DMS153 (cell line): ENCODE measurements around the gene TSPAN15.
"Not testable (repeated sequence)": the region's sequence is repeated elsewhere in the genome, so short reads cannot be mapped to it uniquely, and the experiment has no call there.

ENCODE experiments used
- DNase-seq: peaks from one replicate; lab custom pipeline; 2025; lab: John Stamatoyannopoulos, UW

TSPAN15 gene

DNA sequence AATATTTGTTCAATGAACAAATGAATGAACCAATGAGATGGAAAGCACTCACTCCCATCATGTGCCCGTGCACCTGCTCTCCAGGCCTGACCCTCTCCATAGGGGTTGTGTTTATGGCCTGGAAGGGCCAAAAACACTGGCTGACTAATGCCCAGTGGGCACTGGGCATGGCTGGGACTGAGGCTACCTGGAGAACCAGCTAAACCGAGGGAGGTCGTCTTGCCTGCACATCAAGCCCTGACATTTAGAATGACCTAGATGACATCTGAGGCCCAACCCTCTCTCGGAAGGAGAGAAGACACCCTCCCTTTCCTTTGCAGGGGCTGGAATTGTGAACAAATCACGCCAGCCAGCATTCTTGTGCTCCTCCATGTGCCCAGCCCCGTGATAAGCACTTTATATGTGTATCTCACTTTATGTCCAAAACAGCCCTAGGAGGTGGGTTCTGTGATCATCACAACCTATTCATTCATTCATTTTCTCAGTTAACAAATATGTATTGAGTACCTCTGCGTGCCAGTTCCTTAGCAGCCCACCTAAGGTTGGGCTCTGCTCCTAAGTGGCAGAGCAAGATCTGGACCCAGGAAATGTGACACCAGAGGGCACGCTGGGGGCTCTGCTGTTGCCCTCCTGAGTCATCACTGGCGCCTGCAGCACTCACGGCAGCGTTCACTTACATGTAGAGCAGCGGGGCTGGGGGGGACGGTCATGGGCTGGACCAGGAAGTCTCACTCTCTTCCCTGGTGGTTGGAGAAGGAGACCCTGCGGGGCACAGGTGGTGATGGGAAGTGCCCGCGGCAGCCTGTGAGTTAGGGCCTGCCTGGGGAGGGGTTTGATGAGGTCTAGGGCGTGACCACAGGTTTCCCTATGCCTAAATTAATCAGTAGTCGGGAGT, 52.0 kb downstream of the TSPAN15 start:
- no peak for DNase-seq

DNA sequence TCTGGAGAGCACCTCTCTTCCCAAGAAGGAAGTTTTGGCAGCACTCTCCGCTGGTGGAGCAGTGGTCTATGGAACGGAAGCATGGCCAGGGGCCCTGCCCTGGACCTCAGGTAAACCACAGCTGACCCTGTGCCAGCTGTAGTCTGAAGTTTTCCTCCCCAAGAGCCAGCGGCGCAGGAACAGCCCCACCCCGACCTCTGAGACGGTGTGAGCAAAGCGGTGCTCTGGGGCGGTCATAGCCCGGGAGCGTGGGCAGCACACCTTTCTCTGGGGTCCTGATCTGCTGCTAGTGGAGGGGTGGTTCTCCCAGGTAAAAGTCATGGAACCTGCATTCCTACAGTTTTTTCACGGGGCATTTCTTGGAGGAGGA, 52.6 kb downstream of the TSPAN15 start:
- DNase-seq = no peak

DNA sequence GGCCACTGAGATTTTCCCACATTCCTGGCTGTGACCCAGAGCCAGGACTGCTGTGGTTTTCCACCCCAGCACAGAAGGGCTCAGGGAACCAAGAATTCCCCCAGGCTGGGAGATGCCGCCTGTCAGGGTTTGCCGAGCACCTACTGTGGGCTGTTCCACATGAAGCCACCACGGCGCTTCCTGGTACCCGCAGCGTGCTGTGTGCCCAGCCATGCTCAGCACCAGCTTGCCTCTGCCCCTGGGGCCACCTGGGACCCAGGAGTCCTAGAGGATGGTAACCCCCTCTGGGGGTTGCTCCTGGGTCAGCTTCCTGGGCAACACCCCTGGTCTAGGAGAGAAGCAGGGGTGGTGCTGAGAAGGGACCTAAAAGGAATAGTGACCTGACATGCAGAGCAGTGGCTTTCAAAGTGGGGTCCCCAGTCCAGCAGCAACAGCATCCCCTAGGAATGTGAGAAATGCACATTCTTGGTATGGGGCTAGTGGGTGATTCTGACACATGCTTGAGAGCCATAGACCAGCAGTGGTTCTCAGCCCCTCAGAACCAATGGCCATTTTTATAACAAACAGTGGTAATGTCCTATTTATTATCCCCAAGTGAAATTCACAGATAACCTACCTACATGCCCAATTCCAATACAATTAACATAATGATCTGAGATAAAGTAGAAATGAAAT, 53.4 kb downstream of the TSPAN15 start:
- no peak for DNase-seq

- no peak for DNase-seq
Measured at GRCh38 chr10:69505636-69506318, 54.5 kb downstream of the TSPAN15 start.

- DNase-seq = no peak
Measured at GRCh38 chr10:69506487-69506833, 55.2 kb downstream of the TSPAN15 start.

DNA sequence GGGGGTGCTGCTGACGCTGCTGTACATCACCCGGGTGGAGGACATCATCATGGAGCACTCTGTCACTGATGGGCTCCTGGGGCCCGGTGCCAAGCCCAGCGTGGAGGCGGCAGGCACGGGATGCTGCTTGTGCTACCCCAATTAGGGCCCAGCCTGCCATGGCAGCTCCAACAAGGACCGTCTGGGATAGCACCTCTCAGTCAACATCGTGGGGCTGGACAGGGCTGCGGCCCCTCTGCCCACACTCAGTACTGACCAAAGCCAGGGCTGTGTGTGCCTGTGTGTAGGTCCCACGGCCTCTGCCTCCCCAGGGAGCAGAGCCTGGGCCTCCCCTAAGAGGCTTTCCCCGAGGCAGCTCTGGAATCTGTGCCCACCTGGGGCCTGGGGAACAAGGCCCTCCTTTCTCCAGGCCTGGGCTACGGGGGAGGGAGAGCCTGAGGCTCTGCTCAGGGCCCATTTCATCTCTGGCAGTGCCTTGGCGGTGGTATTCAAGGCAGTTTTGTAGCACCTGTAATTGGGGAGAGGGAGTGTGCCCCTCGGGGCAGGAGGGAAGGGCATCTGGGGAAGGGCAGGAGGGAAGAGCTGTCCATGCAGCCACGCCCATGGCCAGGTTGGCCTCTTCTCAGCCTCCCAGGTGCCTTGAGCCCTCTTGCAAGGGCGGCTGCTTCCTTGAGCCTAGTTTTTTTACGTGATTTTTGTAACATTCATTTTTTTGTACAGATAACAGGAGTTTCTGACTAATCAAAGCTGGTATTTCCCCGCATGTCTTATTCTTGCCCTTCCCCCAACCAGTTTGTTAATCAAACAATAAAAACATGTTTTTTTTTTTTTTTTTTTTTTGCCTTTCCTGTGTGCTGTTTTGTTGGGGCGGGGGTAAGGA, 55.8 kb downstream of the TSPAN15 start:
- no peak for DNase-seq

- DNase-seq = no peak
Measured at GRCh38 chr10:69508738-69509340, 57.6 kb downstream of the TSPAN15 start.

DNA sequence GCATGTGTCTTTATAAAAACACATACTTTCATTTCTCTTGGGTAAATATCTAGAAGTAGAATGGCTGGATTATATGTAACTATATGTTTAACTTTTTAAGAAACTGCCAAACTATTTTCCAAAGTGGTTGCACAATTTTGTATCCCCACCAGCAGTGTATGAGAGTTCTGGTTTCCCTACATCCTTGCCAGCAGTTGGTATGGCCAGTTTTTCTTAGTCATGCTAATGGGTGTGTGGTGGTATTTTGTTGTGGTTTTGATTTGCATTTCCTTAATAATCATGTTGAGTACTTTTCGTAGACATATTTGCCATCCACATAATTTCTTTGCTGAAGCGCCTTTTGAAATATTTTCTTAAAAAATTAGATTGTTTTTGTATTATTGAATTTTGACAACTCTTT, 61.6 kb downstream of the TSPAN15 start:
- no peak for DNase-seq

DNA sequence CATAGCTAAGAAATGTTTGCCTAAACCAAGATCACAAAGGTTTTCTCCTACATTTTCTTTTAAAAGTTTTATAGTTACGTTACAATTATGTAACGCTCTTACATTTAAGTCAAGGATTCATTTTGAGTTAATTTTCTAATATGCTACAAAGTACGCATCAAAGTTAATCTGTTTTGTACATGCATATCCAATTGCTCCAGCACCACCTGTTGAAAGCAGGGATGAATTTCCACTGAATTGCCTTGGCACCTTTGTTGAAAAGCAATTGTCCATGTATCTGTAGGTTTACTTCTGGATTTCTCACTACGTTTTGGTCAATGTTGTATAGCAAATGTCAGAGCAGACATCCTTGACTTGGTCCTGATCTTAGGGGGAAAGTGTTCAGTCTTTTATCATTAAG, 62.4 kb downstream of the TSPAN15 start:
- DNase-seq = no peak

DNA sequence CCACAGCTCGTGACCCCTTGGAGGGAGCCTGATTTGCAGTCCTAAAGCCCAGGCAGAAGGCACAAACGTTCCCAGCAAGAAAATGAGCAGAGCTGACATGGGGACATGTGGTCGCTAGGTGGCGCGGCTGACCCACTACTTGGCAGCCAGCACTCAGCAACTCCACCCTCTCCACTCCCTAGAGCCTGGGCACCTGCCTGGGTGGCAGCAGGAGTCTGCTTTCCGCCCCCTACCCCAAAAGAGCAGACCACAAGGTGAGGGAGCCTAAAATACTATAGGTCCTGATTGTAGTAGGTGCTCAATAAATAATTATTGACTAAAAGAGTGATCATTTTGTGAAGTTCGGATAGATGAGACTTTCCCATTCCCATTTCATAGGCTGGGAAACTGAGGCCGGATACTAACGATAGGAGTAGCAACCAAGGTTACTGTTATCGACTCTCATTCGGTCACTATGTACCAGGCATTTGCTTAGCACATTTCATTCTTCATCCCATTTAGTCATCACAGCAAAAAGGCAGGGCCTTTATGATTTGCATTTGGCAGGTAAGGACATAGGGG, 64.5 kb downstream of the TSPAN15 start:
- DNase-seq = no peak

DNA sequence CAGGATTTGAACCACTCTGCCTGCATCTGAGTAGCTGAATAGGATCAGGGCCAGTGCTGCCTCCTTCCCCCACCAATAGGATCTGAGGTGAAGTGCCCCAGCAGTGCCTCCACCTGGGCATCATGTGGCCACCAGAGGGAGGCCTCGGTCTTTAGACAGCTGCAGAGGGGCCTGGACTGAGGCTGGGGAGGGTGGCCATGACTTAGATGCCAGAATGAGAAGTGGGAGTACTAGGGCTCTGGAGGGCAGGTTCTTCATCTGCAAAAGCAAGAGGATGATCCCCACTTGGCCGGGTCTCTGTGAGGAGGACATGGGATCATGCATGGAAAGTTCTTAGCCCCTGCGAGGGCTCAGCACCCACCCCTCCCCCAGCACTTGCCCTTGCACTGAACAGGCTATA, 65.1 kb downstream of the TSPAN15 start:
- peak; percentile 19 for DNase-seq

DNA sequence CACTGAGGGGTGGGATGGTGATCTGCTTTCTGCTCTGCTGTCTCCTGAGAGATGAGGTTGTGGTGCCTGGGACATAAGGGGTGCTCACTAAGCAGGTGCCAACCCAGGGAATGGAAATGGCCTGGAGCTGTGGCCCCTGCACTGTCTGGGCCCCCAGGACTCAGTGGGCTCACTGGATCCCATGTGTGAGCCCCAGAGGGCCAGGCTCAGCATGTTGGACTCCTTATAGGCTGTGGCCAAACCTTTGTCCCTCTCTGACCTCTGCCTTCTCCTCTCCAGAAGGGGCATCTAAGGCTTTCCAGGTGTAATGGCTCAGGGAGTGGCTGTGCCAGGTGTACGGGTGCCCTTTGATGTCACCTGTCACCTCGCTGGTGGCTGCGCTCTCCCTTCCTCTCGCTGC, 65.5 kb downstream of the TSPAN15 start:
- DNase-seq = no peak

GRCh38 chr10:69517271-69517848, 66.1 kb downstream of the TSPAN15 start:
- no peak for DNase-seq

- DNase-seq = no peak
Measured at GRCh38 chr10:69527961-69528360, 76.7 kb downstream of the TSPAN15 start.

GRCh38 chr10:69533658-69534057, 82.4 kb downstream of the TSPAN15 start:
- no peak for DNase-seq

GRCh38 chr10:69536521-69536920, 85.3 kb downstream of the TSPAN15 start:
- not testable (repeated sequence) for DNase-seq

DNA sequence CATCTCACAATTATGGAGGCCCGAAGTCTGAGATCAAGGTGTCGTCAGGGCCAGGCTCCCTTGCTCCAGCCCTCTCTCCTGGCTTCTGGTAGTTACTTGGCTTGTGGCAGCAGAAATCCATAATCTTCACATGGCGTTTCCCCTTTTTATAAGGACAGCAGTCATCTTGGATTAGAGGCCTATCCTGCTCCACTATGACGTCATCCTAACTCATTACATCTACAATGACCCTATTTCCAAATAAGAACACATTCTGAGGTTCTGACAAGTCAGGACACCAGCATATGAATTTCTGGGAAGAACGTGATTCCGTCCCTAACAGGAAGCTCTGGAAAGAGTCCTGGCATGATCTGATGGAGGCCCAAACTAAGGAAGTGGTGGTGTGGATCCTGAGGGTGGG, 86.2 kb downstream of the TSPAN15 start:
- DNase-seq = no peak

DNA sequence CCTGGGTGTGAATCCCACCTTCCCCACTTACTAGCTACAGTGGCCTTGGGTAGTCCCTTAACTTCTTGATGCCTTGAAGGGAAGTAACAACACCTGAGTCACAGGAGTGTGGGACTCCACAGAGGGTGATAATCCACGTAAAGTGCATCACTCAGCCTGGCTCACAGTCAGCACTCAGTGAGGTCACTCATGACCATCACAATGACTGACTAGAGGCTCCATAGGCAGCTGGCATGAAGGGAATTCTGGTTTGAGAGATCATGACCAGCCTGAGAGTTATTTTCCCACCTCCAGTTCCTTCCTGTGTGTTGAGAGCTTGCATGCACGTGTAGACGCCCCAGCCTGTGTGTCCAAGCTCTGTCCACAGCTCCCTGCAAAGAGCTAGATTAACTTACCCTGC, 87.2 kb downstream of the TSPAN15 start:
- DNase-seq = no peak

DNA sequence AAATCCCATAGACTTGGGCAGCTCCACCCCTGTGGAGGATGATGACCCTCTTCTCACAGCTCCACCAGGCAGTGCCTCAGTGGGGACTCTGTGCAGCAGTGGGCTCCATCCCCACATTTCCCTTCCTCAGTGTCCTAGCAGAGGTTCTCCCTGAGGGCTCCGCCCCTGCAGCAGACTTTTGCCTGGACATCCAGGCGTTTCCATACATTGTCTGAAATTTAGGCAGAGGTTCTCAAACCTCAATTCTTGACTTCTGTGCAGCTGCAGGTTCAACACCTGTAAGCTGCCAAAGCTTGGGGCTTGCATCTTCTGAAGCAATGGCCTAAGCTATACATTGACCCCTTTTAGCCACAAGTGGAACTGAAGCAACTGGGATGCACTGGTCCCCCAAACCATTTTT, 90.2 kb downstream of the TSPAN15 start:
- DNase-seq = no peak

DNA sequence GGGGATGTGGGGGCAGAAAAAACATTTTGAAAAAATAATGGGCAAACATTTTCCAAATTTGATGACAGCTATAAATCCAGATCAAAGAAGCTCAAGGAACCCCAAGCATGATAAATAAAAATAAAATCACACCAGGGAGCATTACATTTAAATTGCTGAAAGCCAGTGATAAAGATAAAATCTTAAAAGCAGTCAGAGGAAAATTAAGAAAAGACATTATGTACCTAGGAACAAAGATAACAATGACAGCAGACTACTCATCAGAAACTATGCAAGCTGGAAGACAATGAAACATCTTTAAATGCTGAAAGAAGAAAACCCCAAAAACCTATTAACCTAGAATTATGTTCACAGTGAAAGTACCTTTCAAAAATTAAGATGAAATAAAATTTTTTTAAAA, 98.7 kb downstream of the TSPAN15 start:
- peak; percentile 14 for DNase-seq

DNA sequence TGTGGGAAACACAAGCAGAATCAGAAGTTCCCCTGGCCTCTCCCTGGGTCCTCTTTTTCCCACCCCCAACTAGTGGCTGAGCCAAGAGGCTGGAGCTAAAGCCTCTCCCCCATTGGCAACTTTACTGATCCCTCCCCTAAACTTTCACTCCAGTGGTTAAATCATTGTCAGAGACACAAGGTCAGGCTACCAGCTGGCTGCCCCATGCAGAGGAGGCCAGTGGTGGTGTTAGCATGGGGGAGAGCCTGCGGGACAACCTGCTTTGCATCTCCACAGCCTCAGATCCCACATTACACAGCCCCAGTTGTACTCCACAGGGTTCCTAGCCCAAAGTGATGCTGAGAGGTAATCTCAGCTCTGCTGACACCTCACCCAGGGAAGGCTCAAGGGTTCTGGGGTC, 101.0 kb downstream of the TSPAN15 start:
- DNase-seq = no peak
